HTR-8/SVneo (cell line): ENCODE data around the gene THSD7A.
"Not testable (repeated sequence)": the region's sequence is repeated elsewhere in the genome, so short reads cannot be mapped to it uniquely, and the experiment has no call there.

Experiments used
- DNase-seq: peaks from one replicate; pipeline ENCODE4 v3.0.0; 2011; ENCODE audit warnings: low spot score, mixed read lengths; ENCODE audit not compliant: insufficient read length
- FAIRE-seq: peaks from 2 replicates; lab custom pipeline; 2011; peaks lifted over from hg19 to GRCh38; lab: Jason Lieb, UNC

Gene THSD7A

DNA sequence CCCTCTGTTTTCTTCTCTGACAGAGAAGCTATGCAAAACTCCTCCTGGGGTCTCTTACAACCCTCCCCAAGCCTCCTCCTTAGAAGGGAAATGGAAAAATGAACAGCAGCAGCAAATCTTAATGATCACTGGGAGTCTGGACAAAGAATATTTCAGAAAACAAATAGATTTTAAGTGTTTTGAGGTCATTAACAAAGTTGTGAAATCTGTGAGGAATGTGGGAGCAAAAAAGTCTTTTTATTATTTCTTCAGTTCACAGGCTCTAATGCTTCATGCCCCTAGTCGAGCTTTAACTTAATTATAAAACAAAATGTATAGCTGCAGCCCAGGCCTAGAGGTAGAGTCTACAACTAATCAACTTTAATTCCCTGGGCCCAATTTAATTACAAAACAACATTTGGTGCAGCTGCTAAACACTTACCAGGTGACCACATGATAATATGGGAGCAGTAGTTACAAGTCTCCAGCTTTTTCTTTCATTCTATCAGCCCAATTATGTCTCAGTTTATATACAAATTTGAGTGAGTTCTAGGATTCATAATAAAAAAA, 293.2 kb downstream of the THSD7A start:
- no peak for DNase-seq
- FAIRE-seq, result no peak

GRCh38 chr7:11533229-11533820, 298.7 kb downstream of the THSD7A start:
- FAIRE-seq (no peak), DNase-seq (no peak)

GRCh38 chr7:11529382-11529781, 302.6 kb downstream of the THSD7A start:
- DNase-seq, result no peak
- FAIRE-seq, result no peak

DNA sequence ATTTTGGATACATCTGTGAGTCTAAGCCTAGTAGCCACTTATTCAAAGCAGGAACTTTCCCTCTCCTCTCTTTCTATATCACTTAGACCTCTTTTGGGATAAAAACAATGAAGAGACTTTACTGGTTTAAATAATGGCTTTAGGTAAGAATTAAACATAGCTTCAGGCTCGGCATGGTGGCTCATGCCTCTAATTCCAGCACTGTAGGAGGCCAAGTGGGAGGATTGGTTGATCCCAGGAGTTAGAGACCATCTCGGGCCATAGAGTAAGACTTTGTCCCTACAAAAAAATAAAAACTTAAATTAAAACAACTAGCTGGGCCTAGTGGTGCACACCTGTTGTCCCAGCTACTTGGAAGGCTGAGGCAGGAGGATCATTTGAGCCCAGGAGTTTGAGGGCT, 304.3 kb downstream of the THSD7A start:
- FAIRE-seq, result no peak
- DNase-seq, result no peak

DNA sequence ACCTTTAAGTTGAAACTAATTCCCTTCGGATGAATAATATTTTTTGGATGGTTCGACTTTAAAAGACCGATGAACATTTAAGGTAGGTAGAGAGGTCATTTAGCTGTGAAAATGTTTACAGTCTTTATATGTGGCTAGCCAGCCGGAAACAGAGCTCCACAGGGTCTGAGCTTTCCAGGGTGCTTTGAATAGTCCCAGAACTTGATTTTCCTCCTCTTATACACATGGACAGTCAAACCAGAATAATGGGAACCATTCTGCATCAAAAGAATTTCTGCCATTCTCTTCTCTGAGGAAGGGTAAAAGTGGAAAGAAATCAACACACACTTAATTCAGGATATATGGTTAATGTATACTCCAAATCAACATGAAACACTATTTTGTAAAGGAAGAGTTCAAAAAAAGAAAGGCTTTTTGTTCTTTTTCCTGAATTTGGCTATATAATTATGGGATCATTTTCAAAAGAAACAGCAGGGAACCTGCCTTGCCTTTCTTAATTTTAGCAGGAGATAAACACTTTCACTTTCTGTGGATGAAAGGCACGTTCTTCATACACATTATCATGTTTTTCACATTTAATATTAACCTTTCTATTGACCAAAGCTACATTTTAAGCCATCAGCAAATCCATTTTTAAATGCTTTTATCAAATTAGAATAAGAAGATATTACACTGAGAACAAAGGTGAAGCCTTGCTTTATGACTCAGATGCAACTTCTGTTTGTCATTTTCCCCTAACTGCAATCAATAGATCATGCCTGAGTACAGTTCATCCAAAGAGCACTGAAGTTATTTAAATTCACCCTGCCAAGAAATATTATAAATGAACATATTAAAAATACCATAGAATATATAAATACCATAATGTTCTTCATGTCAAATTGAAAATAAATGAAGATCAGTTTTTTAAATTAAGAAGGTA, 307.3 kb downstream of the THSD7A start:
- no peak for DNase-seq
- FAIRE-seq, result no peak

GRCh38 chr7:11521964-11522499, 310.0 kb downstream of the THSD7A start:
- DNase-seq, FAIRE-seq: not testable (repeated sequence)

DNA sequence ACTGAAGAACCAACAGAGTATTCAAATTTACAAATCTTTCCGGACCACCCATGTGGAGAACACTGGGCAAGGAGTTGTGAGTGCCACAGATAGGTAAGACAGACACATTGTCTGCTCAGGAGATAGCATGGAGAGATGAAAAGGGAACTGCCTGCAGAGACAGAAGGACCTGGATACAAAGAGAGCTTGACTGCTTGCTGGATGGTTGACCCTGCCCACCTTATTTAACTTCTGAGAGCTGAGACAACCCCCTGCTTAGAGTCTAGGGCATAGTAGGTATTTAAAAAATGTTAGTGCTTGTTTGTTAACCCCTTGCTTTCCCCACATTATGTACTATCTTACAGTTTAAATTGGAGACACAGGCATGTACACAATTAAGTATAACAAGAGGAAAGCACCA, 314.1 kb downstream of the THSD7A start:
- no peak for DNase-seq
- FAIRE-seq, result no peak

DNA sequence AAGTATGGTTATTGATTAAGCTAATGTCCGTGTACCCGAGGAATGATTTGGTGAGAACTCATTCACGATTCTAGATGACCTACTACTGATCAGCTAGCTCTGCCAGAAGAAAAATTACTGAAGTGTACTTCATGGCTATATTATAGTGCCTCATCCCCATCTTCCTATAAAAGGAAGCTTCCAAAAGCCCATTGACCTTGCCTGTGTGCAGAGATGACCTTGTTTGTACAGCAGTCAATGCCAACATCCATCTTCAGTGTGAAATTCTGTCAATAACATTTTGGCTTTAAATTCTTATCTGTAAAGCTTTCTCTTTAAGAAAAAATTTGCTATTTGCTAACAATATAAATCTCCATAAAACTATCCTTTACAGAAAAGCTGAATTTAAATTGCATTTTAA, 315.7 kb downstream of the THSD7A start:
- FAIRE-seq (no peak), DNase-seq (no peak)

DNA sequence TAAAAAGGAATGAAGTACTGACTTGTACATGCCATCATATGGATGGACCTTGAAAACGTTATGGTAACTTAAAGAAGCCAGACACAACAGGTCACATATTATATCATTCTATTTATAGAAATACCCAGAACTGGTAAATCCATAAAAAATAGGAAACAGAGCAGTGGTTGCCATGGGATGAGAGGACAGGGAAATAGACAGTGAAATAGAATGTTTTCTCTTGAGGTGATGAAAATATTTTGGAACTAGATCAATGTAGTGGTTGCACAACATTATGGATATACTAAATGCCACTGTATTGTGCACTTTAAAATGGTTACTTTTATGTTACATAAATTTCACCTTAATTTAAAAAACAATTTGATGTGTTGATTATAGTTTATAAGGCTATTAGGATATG, 318.5 kb downstream of the THSD7A start:
- FAIRE-seq (no peak), DNase-seq (no peak)

- DNase-seq, result no peak
- FAIRE-seq, result no peak
Observed at GRCh38 chr7:11507929-11508328, 324.1 kb downstream of the THSD7A start.

DNA sequence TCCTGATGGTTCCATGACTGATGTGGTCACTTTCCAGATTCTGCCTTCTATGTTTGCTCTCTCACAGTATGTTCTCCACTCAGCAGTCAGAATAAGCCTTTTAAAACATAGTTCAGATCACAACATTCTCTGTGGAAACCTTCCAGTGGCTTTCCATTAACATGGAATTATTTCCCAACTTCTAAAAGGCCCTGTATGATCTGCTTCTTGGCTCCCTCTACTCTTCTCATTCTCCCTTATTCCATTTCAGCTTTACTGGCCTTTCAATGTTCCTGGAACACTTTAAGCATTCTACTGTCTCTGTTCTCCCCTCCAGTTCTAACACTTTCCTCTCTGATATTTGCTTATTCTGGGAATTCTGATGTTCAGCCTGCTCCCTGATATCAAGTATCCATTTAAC, 325.6 kb downstream of the THSD7A start:
- FAIRE-seq, result no peak

GRCh38 chr7:11505471-11505985, 326.5 kb downstream of the THSD7A start:
- FAIRE-seq, result no peak
- DNase-seq, result no peak

More for the DNA sequence above, 325.6 kb downstream of the THSD7A start:
- DNase-seq, result no peak

- DNase-seq (no peak), FAIRE-seq (no peak)
Observed at GRCh38 chr7:11492307-11492706, 339.7 kb downstream of the THSD7A start.

DNA sequence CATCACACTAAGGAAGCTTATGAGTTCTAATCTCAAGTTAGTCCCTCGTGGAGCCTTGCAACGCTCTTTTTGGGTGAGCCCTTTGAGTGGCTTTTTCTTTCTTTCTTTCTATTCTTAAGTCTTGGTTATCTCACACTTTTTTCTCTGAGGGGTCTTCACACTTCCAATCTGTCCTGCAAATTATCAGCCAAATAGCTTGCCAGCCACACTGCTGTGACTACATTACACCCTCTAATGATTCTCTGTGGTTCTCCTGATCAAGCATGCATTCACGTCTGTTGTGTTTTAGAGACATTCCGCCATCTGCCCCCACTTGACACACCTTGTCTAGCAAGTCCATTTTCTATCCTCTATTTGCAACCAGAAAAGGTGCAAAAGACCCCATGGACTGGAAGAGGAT, 340.2 kb downstream of the THSD7A start:
- DNase-seq (no peak), FAIRE-seq (no peak)

DNA sequence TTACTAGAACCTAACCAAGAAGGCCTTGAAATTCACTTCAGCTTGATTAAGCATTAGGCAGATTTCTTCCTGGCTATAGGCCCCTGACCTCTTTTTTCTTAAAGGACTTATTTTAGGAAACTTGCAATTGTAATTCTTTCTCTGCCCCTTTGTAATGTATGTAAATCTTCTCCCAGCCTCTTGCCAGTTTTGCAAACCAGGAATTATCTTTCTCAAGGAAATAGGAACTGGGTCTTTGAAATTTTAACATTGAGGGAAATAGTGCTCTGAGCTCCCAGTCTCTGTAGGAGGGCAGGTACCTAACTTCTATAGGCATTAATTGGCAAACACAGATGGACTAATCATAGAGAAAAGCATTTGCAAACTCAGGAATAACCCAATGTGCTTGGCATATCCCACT, 342.7 kb downstream of the THSD7A start:
- DNase-seq (no peak), FAIRE-seq (no peak)

- DNase-seq (no peak), FAIRE-seq (no peak)
Observed at GRCh38 chr7:11486271-11486670, 345.7 kb downstream of the THSD7A start.

DNA sequence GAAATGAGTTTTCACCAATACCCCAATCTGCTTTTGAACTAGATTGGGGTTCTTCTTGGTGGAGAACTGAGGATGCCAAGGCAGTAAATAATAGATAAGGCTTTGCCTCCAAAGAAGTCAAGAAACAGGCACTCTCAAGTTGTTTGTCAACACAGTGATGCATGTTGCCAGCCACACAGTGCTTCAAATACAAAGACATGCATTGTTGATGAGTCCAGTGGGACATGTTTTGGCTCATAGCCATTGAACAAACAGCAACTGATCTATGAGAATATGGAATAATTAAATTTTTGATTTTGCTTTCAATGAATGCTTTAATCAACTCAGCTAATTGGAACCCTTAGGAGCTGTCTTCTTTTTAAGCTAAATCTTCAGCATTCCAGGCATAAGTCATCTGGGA, 346.4 kb downstream of the THSD7A start:
- DNase-seq (no peak), FAIRE-seq (no peak)

DNA sequence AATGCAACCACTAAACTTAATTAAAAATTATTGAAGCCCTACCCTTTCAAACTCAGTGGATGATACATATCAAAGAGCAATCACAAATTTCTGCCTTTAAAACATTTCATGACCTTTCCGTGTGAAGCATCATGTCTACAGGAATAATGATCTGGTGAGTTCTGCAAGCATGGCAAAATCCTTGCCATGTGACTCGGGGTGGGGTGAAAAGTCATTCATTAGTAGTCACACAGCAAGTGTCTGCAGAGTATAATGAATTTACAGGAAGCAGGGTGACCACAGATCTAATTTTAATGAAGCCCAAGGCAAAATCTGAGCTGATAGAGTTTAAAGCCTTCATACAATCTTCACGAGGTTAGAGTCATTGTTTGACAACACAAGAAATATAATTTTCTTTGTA, 351.9 kb downstream of the THSD7A start:
- DNase-seq, result no peak
- FAIRE-seq, result no peak

GRCh38 chr7:11478882-11479281, 353.1 kb downstream of the THSD7A start:
- DNase-seq, result no peak

DNA sequence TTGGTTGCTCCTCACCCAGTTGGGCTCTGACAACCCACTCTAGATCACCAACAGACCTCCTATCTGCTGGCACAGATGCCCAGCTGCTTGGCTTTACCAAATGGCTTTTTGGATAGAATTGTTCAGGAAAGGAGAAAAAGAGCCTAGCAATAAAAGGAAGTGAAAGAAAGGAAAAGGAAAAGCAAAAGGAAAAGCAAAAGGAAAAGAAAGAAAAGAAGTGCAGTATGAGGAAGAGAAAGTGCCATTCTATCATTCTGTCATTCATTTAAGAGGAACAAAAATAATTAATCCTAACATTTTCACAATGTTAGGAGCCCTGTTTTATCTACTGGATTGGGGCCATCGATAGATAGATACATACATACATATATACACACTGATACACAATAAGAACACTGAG, 353.6 kb downstream of the THSD7A start:
- DNase-seq (no peak), FAIRE-seq (no peak)

More at GRCh38 chr7:11478882-11479281, 353.1 kb downstream of the THSD7A start:
- FAIRE-seq, result no peak
